ENCODE measurements around the gene MN1. TPM values are rescaled to one million over a fixed set of nuclear protein-coding genes. Genes with fewer than 3 reads are reported as not detected.

Gene MN1
- total and polyA plus RNA-seq, 2 donors (not counting 1 experiment from before 2014, with no cell fraction given): 2.8 to 7.4 TPM

- H3K9ac ChIP-seq (ENCODE audit: insufficient read depth, low read length): no peak overlapping the region
- H3K27ac ChIP-seq (ENCODE audit: insufficient read depth, low read length): no peak overlapping the region
- H3K4me2 ChIP-seq (ENCODE audit: extremely low read depth, insufficient read depth, low read length): no peak overlapping the region
- no peaks in the 10 kb centered on the region for H4K20me1 ChIP-seq (ENCODE audit: control insufficient read depth, extremely low read depth, insufficient read depth, low read length)
- no peaks in the 10 kb centered on the region for H3K9me3 ChIP-seq (ENCODE audit: control insufficient read depth, insufficient read depth, low read depth, low read length)
- no peaks in the 10 kb centered on the region for H3K36me3 ChIP-seq (ENCODE audit: control insufficient read depth, insufficient read depth, low read length)
- H2AFZ ChIP-seq (ENCODE audit: low read length): no peak overlapping the region
- TF ChIP-seq EZH2 (IDR thresholded peaks at IDR 0.05; ENCODE audit: low read length, missing control alignments) (no peak), CTCF (conservative IDR thresholded peaks at IDR 0.05 in 1 of 2, IDR thresholded peaks at IDR 0.05 in 1 of 2; ENCODE audit: low read depth in 1 of 2, low read length in 2 of 2) (no peak)
- no peak overlapping the region for H3K4me3 ChIP-seq (replicated peaks in 1 of 4; ENCODE audit: control extremely low read depth in 1 of 4, insufficient read depth in 1 of 4, low read depth in 3 of 4, low read length in 4 of 4)
- H3K4me1 ChIP-seq (ENCODE audit: control insufficient read depth, extremely low read depth, insufficient read depth, low read length): peaks cover 4% of the 10 kb centered on the region
- no peak for DNase-seq (ENCODE audit: low read depth in 2 of 2)
- no peaks in the 10 kb centered on the region for H3K27me3 ChIP-seq (ENCODE audit: control insufficient read depth, insufficient read depth, low read length)
- no peaks in the 10 kb centered on the region for H3K79me2 ChIP-seq (ENCODE audit: control insufficient read depth, insufficient read depth, low read length)
Measured at GRCh38 chr22:27834364-27835185, 33.0 kb upstream of the MN1 start.

- Histone ChIP-seq H3K79me2 (ENCODE audit: control insufficient read depth, insufficient read depth, low read length) (no peaks in the 10 kb centered on the region), H3K27me3 (ENCODE audit: control insufficient read depth, insufficient read depth, low read length) (no peaks in the 10 kb centered on the region), H3K4me3 (replicated peaks in 1 of 4; ENCODE audit: control extremely low read depth in 1 of 4, insufficient read depth in 1 of 4, low read depth in 3 of 4, low read length in 4 of 4) (no peak overlapping the region), H3K36me3 (ENCODE audit: control insufficient read depth, insufficient read depth, low read length) (no peaks in the 10 kb centered on the region), H4K20me1 (ENCODE audit: control insufficient read depth, extremely low read depth, insufficient read depth, low read length) (no peaks in the 10 kb centered on the region), H2AFZ (ENCODE audit: low read length) (no peak overlapping the region), H3K4me1 (ENCODE audit: control insufficient read depth, extremely low read depth, insufficient read depth, low read length) (peaks cover 4% of the 10 kb centered on the region), H3K4me2 (ENCODE audit: extremely low read depth, insufficient read depth, low read length) (no peak overlapping the region), H3K27ac (ENCODE audit: insufficient read depth, low read length) (no peak overlapping the region), H3K9ac (ENCODE audit: insufficient read depth, low read length) (no peak overlapping the region), H3K9me3 (ENCODE audit: control insufficient read depth, insufficient read depth, low read depth, low read length) (no peaks in the 10 kb centered on the region)
- no peak for DNase-seq (ENCODE audit: low read depth in 2 of 2)
- TF ChIP-seq CTCF (conservative IDR thresholded peaks at IDR 0.05 in 1 of 2, IDR thresholded peaks at IDR 0.05 in 1 of 2; ENCODE audit: low read depth in 1 of 2, low read length in 2 of 2): no peak
- no peak for TF ChIP-seq EZH2 (IDR thresholded peaks at IDR 0.05; ENCODE audit: low read length, missing control alignments)
Measured at GRCh38 chr22:27833803-27834202, 32.2 kb upstream of the MN1 start.

DNA sequence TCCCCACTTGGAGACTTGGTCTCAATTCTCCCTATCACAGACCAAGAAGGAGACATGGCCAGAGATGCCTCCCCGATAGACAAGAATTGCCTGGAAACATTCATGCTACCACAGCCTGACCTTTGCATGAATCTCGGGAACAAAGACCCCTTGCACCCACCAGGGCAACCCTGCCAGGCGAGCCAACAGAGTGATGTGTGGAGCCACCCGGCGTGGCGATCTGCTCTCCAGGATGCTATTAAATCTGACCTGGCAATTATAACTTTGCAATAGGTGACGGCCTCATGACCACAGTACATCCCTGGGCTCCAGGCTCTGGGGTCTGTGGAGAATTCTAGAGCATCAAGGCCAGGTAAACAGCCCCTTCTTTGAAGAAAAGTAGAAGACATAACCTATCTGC lies 31.1 kb upstream of the MN1 start:
- Histone ChIP-seq H3K4me3 (replicated peaks in 1 of 4; ENCODE audit: control extremely low read depth in 1 of 4, insufficient read depth in 1 of 4, low read depth in 3 of 4, low read length in 4 of 4) (no peak overlapping the region), H3K4me2 (ENCODE audit: extremely low read depth, insufficient read depth, low read length) (no peak overlapping the region), H3K4me1 (ENCODE audit: control insufficient read depth, extremely low read depth, insufficient read depth, low read length) (peaks cover 4% of the 10 kb centered on the region), H3K27me3 (ENCODE audit: control insufficient read depth, insufficient read depth, low read length) (no peaks in the 10 kb centered on the region), H3K36me3 (ENCODE audit: control insufficient read depth, insufficient read depth, low read length) (no peaks in the 10 kb centered on the region), H2AFZ (ENCODE audit: low read length) (no peak overlapping the region), H3K79me2 (ENCODE audit: control insufficient read depth, insufficient read depth, low read length) (no peaks in the 10 kb centered on the region), H3K9ac (ENCODE audit: insufficient read depth, low read length) (no peak overlapping the region), H3K27ac (ENCODE audit: insufficient read depth, low read length) (no peak overlapping the region), H3K9me3 (ENCODE audit: control insufficient read depth, insufficient read depth, low read depth, low read length) (no peaks in the 10 kb centered on the region), H4K20me1 (ENCODE audit: control insufficient read depth, extremely low read depth, insufficient read depth, low read length) (no peaks in the 10 kb centered on the region)
- no peak for DNase-seq (ENCODE audit: low read depth in 2 of 2)
- TF ChIP-seq EZH2 (IDR thresholded peaks at IDR 0.05; ENCODE audit: low read length, missing control alignments) (no peak), CTCF (conservative IDR thresholded peaks at IDR 0.05 in 1 of 2, IDR thresholded peaks at IDR 0.05 in 1 of 2; ENCODE audit: low read depth in 1 of 2, low read length in 2 of 2) (no peak)
